Measurements from ENCODE around the gene SYT2. TPM values are rescaled to one million over a fixed set of nuclear protein-coding genes. Genes with fewer than 3 reads are reported as not detected.

SYT2 gene
- total RNA-seq, 1 experiment from 2014 or later: not detected

GRCh38 chr1:202677433-202677832, 32.8 kb downstream of the SYT2 start:
- no peak for DNase-seq (ENCODE audit: low read depth)

DNA sequence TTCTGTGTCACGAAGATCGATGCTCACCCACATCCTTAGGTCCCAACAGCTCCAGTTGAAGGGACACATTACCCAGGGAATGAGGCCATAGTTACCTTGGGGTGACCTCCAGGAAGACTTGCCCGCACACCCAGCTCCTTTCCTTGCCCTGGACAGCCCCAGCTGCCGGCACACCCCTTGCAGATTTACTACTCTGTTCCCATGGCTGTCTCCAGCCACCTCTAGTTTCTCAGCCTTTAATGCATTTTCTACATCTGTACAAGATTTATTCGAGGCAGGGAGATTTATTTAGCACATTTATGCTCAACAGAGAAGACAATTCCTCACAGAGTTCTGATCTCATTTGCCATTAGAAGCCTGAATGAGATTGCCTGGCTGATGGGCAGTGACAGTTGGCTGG, 36.7 kb downstream of the SYT2 start:
- no peak for DNase-seq (ENCODE audit: low read depth)

DNA sequence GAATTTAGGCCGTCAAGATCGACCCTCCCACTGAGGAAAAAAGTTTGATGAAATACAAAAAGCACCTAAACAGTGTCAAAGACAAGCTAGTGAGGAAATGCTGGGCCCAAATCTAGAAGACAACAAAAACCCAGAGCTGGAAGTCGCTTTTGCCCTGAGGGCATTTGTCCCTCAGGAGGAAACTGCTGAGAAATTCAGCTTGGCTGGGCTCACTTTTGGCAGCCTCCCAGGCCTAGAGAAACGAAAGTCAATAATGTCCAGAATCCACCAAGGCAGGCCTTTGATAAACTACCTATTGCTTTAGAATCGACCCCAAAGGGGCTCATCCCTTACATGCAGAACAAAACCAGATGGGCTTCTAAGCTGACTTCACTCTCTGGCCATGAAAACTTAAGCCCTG, 38.9 kb downstream of the SYT2 start:
- peak; percentile 75 for DNase-seq (ENCODE audit: low read depth)

- DNase-seq (ENCODE audit: low read depth): no peak
Measured at GRCh38 chr1:202665417-202665816, 44.8 kb downstream of the SYT2 start.

- DNase-seq (ENCODE audit: low read depth): no peak
Measured at GRCh38 chr1:202664083-202664482, 46.2 kb downstream of the SYT2 start.

GRCh38 chr1:202663131-202663530, 47.1 kb downstream of the SYT2 start:
- DNase-seq (ENCODE audit: low read depth): no peak

GRCh38 chr1:202662081-202662480, 48.2 kb downstream of the SYT2 start:
- peak; percentile 33 for DNase-seq (ENCODE audit: low read depth)

DNA sequence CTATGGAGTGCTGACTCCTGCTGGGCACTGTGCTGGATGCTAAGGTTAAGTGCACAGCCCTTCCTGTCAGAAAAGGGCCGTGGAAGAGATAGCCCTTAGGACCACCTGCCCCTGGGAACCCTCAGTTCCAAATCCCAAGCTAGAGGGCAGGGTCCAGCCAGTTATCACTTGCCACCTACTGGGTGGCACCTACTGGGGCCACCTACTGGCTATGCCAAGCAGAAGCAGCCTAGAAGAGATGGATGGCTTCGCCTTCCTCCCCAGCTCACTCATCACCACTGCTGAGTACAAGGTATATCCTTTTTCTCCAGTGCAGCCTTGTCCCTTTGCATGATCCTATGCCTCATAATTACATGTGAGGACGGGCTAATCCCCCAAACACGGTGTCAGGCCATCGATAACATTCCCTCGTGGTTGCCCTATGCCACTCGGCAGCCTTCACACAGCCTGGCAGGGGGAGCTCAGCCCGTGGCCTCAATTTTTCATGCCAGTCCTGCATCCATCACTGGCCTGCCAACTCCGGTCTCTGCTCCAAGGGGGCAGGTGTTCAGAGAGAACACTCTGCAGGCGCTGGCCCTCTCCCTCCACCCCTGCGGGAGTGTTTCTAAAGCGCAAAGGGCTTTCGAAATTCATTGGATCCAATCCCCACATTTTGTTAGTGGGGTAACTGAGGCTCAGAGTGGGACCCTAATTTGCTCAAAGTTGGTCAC, 49.0 kb downstream of the SYT2 start:
- no peak for DNase-seq (ENCODE audit: low read depth)

- DNase-seq (ENCODE audit: low read depth): no peak
Measured at GRCh38 chr1:202659974-202660373, 50.3 kb downstream of the SYT2 start.

DNA sequence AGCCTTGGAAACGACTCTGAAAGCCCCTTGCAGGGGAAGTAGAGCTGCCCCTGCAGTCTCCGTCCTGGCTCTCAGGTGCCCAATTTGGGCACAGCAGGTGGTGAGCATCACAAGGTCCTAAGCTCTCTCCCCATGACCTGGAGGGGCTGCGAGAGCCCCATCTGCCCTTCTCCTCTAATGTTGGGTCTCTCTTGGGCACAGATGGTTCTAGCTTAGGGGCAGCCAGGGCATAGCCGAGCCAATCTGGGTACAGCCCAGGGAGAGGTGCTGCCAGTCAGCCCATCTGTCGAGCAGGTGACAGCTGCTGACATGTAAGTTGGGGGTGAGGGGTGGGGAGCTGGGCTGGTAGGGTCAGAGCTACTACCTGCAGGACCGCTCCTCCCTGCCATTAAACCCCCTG, 50.7 kb downstream of the SYT2 start:
- no peak for DNase-seq (ENCODE audit: low read depth)

- no peak for DNase-seq (ENCODE audit: low read depth)
Measured at GRCh38 chr1:202658769-202659168, 51.5 kb downstream of the SYT2 start.

GRCh38 chr1:202658251-202658759, 51.9 kb downstream of the SYT2 start:
- no peak for DNase-seq (ENCODE audit: low read depth)

- DNase-seq (ENCODE audit: low read depth): peak; percentile 36
Measured at GRCh38 chr1:202656951-202657646, 53.2 kb downstream of the SYT2 start.

- DNase-seq (ENCODE audit: low read depth): peak; percentile 37
Measured at GRCh38 chr1:202656057-202656456, 54.2 kb downstream of the SYT2 start.

- DNase-seq (ENCODE audit: low read depth): no peak
Measured at GRCh38 chr1:202654079-202654478, 56.2 kb downstream of the SYT2 start.

DNA sequence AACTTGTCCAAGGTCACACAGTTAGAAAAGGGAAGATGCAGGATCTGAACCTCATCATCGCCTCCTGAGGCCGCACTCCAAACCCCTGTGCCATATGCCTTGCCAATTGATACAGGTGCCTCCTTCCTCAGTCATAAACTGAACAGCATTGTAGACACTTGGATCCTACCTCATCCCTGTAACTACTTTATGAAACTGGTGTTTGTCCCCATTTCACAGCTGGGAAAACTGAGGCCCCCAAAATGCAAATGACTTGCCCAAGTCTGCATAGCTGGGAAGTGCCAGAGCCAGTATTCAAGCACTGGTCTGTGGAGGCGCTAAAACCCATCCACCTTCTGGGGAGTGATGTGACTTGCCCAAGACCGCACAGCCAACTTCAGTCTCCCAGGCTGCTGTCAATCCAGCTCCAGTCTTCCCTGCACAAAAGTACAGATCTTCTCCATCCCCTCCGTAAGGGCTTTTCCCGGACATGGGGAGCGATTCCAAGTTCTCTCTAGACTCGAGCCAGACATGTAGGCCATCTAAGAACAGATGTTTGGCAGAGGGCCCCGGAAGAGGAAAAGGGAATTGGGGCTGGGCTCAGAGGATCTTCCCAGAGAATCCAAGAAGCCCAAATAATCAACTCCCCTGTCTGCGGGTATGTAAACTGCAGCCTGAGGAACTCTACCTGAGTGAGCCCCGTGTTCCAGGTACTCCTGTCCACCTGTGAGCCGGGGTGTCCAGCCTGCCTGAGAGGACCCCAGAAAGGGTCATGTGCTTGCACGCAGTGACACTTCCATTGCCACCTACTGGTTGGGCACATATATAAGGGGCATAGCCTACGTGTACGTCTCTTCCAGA, 60.5 kb downstream of the SYT2 start:
- no peak for DNase-seq (ENCODE audit: low read depth)

DNA sequence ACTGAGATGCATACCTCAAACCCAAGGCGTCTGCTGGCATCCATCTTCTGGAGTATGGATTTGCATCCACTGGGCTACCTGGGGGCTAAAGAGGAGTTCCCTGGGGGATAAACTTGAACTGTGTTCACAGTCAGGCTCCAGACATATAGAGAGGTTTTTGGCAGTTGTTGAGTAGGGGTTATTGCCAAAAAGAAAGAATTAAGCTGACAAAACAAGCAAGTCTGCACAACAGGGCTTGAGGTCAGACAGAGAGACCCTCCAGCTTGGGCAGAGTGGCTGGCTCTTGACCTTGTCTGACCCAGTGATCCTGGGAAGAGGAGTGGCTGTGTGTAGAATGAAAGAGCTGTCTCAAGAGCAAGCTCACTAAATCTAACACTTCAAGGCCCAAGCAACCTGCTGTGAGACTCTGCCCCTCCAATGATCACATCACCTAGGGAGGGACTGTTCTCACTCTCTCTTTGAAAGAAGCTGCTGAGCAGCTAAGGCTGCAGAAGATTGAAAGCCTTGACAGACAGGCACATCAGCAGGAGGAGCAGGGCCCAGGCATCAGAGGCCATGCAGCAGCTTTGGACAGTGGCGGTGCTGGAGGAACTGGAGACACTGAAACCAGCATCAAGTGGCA, 61.5 kb downstream of the SYT2 start:
- DNase-seq (ENCODE audit: low read depth): no peak

GRCh38 chr1:202645097-202645476, 65.2 kb downstream of the SYT2 start:
- no peak for DNase-seq (ENCODE audit: low read depth)

- no peak for DNase-seq (ENCODE audit: low read depth)
Measured at GRCh38 chr1:202644219-202645096, 65.8 kb downstream of the SYT2 start.

DNA sequence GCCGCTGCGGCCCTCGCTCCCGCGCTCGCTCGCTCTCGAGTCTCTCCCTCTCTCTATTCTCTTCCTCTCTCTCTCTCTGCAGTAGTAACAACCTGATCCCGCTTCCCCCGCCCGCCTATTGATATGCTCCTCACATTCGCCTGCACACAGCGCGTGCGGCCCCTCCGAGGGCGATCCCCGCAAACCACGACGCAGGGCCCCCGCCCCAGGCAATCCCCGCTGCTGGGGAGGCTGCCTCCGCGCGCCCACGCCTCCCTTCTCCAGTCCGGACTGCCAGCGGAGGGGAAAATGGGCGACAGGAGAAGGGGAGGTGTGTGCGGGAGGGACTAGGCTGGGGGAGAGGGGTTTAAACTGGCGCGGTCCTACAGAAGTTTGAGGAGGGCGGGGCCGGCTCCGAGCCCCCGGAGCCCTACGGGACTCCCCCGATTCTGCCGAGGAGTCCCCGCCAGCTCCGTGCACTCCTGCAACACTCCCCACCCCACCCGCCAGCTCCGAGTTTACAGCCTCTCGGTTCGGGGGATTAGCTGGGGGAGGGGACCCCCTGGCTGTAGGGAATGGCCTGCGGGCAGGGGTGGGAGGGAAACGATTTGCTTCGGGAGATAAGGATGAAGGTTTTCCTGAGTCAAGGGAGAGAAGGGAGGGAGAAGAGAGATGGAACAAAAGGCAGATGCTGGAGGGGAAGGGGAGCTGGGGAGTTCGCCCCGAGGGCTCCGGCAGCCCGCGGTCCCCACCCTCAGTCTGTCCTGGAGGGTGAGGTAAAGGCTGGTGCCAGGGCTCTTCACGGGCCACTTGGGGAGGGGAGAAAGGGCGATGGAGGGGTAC, 66.6 kb downstream of the SYT2 start:
- DNase-seq (ENCODE audit: low read depth): no peak
